Cardiac fibroblast (primary cell): ENCODE measurements around the gene CLCNKA.

Source experiments
- DNase-seq, 2 donors: peaks; one replicate each; pipeline versions ENCODE4 v3.0.0 to v3.0.0-alpha.2; 2010; ENCODE audit warnings: low read depth in 2 of 2
- H3K4me3 ChIP-seq, 2 donors: replicated peaks in 1 of 2; 1 replicate in 1 of 2; 2 replicates in 1 of 2; pipeline ENCODE4 v1.5.1; 2011; ENCODE audit warnings: low read depth in 2 of 2, low read length in 2 of 2, mild to moderate bottlenecking in 2 of 2, moderate library complexity in 1 of 2
- TF ChIP-seq, protein P1 (sequence below): IDR thresholded peaks from one replicate; pipeline ENCODE4 v1.5.1; 2011; ENCODE audit warnings: low read depth, mild to moderate bottlenecking, low read length, inconsistent platforms

The CLCNKA gene

DNA sequence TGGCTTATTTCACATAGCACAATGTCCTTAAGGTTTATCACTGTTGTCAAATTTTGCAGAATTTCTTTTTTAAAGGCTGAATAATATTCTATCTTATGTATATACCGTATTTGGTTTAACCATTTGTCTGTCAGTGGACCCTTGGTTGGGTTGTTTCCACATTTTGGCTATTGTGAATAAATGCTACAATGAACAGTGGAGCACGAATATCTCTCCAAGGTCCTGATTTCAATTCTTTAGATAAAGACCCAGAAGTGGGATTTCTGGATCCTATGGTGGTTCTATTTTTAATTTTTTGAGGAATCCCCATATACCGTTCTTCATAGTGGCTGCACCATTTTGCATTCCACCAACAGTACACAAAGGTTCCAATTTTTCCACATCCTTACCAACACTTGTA lies 40.2 kb upstream of the CLCNKA start:
- no peak for DNase-seq
- TF ChIP-seq, protein P1, sequence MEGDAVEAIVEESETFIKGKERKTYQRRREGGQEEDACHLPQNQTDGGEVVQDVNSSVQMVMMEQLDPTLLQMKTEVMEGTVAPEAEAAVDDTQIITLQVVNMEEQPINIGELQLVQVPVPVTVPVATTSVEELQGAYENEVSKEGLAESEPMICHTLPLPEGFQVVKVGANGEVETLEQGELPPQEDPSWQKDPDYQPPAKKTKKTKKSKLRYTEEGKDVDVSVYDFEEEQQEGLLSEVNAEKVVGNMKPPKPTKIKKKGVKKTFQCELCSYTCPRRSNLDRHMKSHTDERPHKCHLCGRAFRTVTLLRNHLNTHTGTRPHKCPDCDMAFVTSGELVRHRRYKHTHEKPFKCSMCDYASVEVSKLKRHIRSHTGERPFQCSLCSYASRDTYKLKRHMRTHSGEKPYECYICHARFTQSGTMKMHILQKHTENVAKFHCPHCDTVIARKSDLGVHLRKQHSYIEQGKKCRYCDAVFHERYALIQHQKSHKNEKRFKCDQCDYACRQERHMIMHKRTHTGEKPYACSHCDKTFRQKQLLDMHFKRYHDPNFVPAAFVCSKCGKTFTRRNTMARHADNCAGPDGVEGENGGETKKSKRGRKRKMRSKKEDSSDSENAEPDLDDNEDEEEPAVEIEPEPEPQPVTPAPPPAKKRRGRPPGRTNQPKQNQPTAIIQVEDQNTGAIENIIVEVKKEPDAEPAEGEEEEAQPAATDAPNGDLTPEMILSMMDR = no peak
- no peak overlapping the region for H3K4me3 ChIP-seq

DNA sequence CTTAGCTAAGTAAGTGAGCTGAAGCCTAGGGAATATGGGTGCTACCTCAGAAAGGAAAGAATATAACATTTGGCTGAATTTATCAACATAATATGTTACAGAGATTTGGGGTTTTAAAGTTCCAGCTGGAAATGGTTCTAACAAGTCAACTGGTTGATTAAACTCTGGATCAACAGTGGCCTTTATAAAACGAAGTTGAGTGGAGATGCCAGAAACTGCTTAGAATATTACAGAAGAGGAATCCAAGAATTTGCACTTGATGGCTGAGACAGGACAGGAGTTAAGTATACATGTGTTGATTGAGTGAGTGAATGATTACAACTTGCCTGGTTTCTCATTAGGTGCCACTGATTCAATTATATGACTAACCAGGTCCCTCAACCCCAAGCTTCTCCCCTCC lies 38.6 kb upstream of the CLCNKA start:
- no peak for DNase-seq
- no peak overlapping the region for H3K4me3 ChIP-seq
- TF ChIP-seq, protein P1 = no peak

DNA sequence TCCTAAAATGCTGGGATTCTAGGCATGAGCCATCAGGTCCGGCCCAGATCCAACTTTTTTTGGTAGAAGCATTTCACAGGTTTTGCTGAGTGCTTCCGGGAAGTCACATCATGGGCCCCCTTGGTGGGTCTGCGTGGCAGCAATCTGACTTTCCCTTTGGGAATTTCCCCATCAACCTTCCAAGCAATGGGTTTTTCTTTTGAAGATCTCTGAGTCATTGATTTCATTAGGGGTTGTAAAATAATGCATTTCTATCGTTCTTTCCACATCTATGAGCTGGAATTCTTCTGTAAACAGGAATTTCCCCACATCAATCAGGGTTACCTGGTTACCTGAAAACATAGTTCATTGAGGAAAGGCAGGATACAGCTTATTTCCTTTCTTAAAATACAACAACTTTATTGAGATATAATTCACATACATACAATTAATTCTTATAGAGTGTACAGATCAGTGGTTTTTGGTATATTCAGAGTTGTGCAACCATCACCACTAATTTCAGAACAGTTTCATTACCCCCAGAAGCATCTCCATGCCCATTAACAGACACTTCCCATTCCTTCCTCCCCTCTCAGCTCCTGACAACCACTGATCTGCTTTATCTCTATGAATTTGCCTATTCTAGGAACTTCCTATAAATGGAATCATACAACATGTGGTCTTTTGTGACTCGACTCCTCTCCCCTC lies 36.1 kb upstream of the CLCNKA start:
- TF ChIP-seq, protein P1 = no peak
- peak in 1 of 2 donors; percentile 44 for DNase-seq
- H3K4me3 ChIP-seq = no peak overlapping the region

DNA sequence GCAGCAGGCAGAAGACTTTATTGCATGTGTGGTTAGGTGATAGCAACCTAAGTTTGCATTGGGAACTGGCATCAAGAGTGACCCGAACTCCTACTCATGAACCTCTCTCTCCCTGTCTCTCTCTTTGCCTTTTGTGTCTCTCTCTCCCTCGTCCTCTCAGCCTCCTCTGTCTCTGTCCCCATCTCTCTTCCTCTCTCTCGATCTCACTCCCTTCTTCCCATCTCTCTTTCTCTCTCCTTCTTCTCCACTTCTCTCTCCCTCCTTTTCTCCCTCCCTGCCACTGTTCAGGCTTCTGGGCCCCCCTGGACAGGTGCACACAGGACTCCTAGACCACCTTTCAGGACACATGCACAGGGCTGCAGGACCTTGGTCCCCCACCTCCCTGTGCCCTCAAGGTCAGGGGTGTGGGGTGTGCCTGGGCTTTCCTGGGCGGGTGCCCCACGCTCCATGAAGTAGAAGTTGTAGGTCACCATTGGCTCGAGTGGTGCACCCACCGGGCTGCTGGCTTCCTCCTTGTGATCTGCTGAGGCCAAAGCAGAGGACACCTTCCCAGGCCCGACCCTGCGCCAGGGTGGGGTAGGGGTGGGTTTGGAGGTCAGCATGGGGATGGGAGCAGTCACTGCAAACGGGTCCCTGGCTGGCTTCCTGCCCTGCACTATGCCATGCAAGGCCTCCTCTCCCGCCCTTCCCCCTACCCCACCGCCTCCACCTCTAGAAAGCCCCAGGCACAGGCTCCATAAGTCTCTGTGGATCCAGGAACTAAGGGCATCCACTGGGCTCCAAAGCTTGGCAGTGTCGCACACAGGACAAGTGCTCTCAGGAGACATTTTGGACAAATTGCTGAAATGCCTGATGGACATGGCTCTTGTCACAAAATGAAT lies 32.7 kb upstream of the CLCNKA start:
- no peak overlapping the region for H3K4me3 ChIP-seq
- DNase-seq = no peak
- TF ChIP-seq, protein P1 = no peak

DNA sequence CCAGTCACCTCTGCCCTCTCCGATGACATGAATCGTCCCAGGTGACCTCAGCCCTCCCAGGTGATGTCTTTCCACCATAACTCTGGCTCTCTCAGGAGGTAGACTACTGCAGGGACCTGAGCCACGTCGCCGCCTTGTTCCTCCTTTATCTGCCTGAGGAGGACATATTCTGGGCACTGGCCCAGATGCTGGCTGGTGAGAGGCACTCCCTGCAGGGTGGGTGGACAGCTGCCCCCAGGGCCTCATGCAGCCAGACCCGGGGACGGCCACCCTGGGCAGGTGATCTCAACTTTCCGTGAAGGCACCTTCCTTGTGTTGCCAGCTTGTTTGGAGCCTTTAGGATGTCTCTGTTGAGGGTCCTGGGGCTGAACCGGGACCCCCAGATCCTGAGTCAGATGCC lies 32.1 kb upstream of the CLCNKA start:
- TF ChIP-seq, protein P1 = no peak
- no peak overlapping the region for H3K4me3 ChIP-seq
- DNase-seq = no peak

DNA sequence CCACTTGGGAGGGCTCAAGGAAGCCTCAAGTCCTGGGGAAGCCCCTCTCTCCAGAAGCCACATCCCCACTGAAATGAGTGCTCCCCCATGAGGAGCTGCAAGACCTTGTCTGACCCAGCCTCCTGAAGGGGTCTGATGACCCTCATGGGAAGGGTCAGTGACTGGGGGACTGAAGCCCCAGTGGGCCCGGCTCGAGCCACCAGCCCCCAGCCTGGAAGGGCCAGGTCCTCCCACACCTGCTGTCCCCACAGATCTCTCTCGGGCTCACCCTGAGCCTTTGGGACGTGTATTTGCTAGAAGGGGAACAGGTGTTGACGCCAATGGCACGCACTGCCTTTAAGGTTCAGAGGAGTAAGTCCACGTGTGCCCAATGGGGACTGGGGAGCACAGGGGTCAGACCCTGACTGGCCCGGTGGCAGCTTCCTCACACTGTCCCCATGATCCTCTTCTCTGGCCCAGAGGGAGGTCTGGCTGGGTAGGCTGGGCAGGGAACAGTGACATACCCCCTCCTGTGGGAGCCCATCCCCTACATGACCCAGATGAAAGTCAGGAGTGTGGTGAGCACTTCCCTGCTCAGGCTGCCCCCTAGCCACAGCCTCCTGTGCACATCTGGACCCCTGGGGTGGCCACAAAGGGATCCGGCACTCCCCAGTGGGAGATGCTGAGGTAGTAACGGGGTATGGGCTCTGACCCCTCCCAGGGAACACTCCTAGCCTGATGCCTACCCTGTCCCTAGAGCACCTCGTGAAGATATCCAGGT lies 30.2 kb upstream of the CLCNKA start:
- TF ChIP-seq, protein P1 = no peak
- H3K4me3 ChIP-seq = no peak overlapping the region
- DNase-seq = no peak
